NOMO-1 treated with dmso at 0.1 percent for 144 hours (cell line): ENCODE measurements around the gene PLSCR1.
"Not testable (repeated sequence)": the region's sequence is repeated elsewhere in the genome, so short reads cannot be mapped to it uniquely, and the experiment has no call there.

Experiments used
- DNase-seq: peaks from one replicate; lab custom pipeline; 2025; ENCODE audit not compliant: unreplicated experiment; lab: John Stamatoyannopoulos, UW

PLSCR1 gene

DNA sequence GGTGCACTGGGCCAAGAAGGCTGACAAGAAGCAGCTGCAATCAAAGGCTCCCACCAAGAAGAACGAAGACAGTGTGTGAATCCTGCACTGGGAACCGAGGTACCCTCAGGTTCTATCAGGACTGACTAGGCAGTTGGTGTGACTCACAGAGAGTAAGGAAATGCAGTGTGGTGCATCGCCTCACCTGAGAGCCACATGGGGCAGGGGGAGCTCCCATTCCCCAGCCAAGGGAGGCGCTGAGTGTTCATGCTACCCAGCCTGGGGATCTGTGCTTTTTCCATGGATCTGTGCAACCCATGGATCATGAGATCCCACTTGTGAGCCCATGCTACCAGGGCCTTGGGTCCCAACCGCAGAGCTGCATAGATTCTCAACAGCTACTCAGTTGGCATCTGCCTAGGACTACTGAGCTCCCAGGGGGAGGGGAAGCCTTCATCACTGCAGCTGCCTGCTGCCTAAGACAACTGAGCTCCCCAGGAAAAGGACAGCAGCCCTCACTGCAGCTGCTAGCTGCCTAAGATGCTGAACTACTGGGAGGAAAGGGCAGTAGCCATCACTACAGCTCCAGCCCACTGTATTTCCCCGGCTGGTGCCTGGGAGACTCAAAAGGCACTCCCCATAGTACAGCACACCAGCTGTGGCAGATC, 68.2 kb downstream of the PLSCR1 start:
- no peak for DNase-seq

DNA sequence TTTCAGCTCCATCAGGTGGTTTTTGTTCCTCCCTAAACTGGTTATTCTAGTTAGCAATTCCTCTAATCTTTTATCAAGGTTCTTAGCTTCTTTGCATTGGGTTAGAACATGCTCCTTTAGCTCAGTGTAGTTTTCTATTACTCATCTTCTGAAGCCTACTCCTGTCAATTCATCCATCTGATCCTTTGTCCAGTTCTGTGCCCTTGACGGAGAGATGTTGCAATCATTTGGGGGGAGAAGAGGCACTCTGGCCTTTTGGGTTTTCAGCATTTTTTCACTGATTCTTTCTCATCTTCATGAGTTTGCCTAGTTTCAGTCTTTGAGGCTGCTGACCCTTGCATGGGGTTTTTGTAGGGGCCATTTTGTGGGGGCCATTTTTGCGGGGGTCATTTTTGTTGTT, 69.4 kb downstream of the PLSCR1 start:
- DNase-seq, result not testable (repeated sequence)

DNA sequence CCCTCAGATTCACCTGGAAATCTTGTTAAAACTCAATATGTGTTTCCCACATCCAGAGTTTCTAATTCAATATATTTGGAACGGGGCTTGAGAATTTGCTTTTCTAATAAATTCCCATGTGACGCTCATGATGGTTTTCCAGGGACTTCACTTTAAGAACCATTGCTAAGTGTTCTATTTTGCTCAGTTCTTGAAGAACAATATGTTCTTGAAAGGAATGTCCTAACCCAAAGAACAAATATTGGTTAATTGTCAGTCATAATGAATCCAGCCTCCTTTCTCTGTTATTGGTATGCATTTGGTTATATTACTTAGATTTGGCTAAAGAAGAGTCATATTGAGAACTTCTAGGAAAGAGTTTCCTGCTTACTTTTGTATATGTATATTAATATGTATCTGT, 70.7 kb downstream of the PLSCR1 start:
- DNase-seq, result no peak

DNA sequence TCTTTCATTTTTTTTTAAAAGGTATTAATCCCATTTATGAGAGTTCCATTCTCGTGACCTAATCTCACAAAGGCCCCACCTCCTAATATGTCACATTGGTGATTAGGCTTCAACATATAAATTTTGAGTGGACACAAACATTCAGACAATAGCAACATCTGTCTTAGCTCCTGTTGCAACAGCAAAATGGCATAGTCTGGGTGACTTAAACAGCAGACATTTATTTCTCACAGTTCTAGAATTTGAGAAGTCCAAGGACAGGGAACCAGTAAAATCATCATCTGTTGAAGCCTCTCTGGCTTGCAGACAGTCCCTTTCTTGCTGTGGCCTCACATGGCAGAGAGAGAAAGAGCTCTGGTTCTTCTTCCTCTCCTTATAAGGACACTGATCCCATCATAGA, 71.8 kb downstream of the PLSCR1 start:
- DNase-seq, result no peak

DNA sequence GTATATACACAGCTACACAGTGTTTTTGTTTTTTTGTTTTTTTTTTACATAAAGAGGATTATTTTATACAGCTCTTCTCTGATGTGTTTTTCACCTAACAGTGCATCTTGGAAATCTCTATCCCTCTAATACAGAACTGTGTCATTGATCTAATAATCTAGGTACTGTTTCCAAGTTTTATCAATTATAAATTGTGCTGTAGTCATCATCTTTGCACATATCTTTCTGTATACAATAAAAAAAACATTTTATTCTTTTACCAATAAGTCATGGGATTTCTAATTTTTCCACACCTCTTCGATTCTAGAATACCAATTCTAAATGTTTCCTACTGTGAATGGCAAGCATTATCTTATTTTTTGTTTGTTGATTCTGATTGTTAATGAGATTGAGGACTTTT, 73.4 kb downstream of the PLSCR1 start:
- DNase-seq, result no peak

DNA sequence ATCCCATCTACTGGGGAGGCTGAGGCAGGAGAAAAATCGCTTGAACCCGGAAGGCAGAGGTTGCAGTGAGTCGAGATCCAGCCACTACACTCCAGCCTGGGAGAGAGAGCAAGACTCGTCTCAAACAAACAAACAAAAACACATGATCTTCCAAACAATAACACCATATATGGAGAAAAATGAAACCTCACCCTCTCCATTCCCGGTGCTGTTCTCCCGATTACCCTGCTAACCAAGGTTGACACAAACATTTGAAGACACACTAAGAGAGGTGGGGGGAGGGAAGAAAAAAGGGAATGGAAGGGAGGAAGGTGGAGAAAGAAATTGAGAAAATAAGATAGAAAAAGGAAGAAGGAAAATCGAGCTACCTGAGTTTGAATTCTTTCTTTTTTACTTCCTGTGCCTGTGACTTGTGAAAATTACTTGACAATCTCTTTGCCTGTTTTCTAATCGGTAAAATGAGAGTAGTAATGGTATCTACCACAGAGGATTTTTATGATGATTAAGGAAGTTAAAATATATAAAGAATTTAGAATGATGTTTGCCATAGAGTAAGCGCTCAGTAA, 73.9 kb downstream of the PLSCR1 start:
- DNase-seq, result no peak

DNA sequence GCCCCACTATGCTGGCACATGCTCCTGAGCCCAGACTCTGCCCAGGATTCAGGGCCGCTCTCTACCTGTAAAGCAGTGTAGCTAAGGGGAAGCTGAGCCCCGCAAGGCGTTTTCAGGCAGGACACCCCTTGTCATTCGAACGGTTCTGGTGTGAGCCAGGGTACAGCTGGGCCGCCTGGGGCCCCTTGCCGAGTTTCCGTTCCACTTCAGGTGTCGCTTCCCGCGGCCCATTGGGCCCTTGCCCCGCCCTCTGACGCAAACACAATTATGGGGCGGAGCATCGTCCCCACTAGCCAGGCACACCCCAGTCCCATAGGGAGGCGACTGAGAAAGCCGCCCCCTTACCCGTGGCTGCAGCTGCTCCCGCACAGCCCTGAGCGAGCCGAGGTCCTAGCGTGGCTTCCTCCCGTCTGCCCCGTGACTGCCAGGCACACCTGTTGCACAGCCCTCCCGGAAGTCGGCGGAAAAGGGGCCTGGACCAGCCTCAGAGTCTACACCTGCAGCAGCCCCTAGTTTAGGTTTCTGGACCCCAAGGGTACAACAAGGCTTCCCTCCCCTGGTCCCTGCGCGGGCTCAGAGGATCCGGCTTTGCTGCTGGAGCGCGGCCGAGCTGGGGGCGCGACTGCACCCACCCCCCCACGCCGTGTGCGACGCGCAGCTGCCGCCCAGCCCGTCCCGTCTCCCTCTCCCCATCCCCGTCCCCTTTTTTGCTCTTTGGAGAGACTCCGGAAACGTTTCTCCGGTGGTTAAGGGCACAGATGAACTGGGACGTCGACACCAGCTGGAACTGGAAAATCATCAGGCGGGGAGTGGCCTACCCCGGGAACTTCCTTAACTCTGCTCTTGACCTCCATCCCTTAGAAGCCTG, 75.0 kb downstream of the PLSCR1 start, which contains the start of gene PLSCR2:
Gene PLSCR2, minus strand, starts transcription at position 412 of the 868 bp plus-strand sequence. CDS start 9,657 bp downstream, outside the sequence.
- DNase-seq, result no peak

DNA sequence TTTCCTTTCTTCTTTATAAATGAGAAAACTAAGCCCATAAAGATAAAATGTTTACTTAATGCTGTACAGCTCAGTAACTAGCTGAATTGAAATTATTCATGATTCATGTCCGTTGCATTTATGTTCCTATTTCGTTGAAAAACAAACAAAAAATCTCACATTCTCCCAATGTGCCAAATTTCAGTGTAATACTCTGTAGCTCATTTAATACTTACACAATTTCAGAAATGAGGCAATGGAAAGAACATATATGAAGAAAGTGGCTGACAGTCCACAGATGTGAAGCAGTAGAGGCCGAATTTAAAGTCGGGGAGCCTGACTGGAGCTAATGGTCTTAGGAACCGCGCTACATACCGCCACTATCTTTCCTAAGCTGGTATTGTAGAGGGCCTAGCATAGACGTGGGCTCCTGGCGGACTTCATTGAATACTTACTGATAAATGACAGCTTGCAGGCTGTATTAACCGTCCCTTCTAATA, 75.7 kb downstream of the PLSCR1 start:
- no peak for DNase-seq

DNA sequence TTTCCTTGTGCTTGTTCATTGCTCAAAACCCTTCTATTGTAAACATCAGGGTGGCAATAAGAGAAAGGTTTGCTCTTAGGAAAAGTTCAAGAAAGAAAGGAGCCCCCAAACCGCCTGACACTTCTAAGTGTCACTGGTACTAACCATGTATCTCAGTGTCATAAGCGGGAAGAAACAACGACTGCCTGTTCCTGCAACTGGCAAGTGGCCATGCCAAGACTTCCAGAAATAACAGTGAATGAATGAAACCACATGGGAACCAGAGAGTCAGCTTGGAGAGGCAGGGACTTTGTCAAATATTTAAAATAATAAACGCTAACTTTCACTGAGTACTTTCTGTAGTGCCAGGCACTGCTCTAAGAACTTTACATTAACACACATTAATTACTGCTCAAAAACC, 76.2 kb downstream of the PLSCR1 start:
- no peak for DNase-seq

DNA sequence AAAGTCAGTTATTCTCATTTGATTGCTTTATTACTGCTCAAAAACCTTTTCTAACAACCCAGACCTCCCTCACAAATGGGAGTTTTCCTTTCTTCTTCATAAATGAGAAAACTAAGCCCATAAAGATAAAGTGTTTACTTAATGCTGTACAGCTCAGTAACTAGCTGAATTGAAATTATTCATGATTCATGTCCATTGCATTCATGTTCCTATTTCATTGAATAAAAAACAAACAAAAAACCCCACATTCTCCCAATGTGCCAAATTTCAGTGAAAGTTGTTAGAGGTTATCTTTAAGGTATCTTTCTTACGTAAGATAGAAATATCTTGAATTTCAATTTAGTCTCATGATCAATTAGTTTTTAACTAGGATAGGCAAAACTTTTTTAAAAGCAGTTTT, 77.8 kb downstream of the PLSCR1 start:
- DNase-seq, result no peak

DNA sequence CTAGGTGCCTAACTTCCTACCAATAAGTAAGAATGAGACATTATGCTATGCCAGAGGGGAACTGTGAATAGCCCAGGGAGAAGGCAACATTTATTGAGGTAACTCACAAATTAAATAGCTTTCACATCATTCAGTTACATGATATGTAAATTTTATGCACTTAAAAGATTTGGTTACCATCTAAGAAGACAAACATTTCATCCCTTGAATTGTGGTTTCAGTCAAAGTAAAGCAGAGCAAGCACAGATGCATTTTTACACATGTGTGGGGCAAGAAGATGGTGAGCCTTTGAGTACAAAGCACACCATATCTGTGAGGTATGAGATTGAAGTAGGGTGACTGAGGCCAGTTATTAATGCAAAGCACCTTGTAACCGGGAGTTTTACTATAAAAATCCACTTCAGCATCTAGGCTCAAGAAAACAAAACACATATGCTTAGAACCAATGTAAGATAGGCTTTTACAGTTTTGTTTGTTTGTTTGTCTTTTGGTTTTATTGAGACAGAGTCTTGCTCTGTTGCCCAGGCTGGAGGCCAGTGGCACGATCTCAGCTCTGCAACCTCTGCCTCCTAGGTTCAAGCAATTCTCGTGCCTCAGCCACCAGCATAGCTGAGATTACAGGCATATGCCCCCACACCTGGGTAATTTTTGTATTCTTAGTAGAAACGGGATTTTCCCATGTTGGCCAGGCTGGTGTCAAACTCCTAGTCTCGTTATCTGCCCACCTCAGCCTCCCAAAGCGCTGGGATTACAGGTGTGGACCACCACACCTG, 78.5 kb downstream of the PLSCR1 start:
- no peak for DNase-seq
